Astrocyte (in vitro differentiated cells and primary cell): ENCODE measurements around the gene LAMB4. TPM values are rescaled to one million over a fixed set of nuclear protein-coding genes. Genes with fewer than 3 reads are reported as not detected.
A peak's percentile ranks its signal among the peaks of the same experiment; 100 is the strongest.

Experiments
- DNase-seq: peaks from one replicate; pipeline ENCODE4 v3.0.0-alpha.2; 2010; ENCODE audit warnings: low read depth
- FAIRE-seq: peaks from 2 replicates; lab custom pipeline; 2011; peaks lifted over from hg19 to GRCh38; lab: Jason Lieb, UNC
- H2AFZ ChIP-seq: 2 replicates; pipeline ENCODE4 v1.6.0; 2012; ENCODE audit warnings: low read depth, low read length, inconsistent platforms
- H3K27ac ChIP-seq: 2 replicates; pipeline ENCODE4 v1.5.1; 2011; ENCODE audit warnings: low read depth, low read length, inconsistent platforms
- H3K27me3 ChIP-seq: 2 replicates; pipeline ENCODE4 v1.6.0; 2011; ENCODE audit warnings: low read length, inconsistent platforms; ENCODE audit not compliant: insufficient read depth
- H3K36me3 ChIP-seq: 2 replicates; pipeline ENCODE4 v1.5.1; 2011; ENCODE audit warnings: low read length, inconsistent platforms; ENCODE audit not compliant: insufficient read depth
- H3K4me1 ChIP-seq: 2 replicates; pipeline ENCODE4 v1.5.1; 2011; ENCODE audit warnings: low read length, inconsistent platforms; ENCODE audit not compliant: insufficient read depth
- H3K4me2 ChIP-seq: 2 replicates; pipeline ENCODE4 v1.6.0; 2012; ENCODE audit warnings: low read length, inconsistent platforms
- H3K4me3 ChIP-seq: 2 replicates; pipeline ENCODE4 v1.5.1; 2011; ENCODE audit warnings: low read depth, mild to moderate bottlenecking, low read length, inconsistent platforms; ENCODE audit not compliant: insufficient read depth
- H3K79me2 ChIP-seq: 2 replicates; pipeline ENCODE4 v1.6.0; 2012; ENCODE audit warnings: mild to moderate bottlenecking, low read length, inconsistent platforms; ENCODE audit not compliant: insufficient read depth
- H3K9ac ChIP-seq: 2 replicates; pipeline ENCODE4 v1.6.0; 2012; ENCODE audit warnings: mild to moderate bottlenecking, low read length, inconsistent platforms
- H3K9me3 ChIP-seq: 2 replicates; pipeline ENCODE4 v1.5.1; 2012; ENCODE audit warnings: low read depth, mild to moderate bottlenecking, low read length, inconsistent platforms; ENCODE audit not compliant: insufficient read depth
- H4K20me1 ChIP-seq: 2 replicates; pipeline ENCODE4 v1.6.0; 2012; ENCODE audit warnings: low read length, inconsistent platforms; ENCODE audit not compliant: insufficient read depth
- H3K27ac Mint-ChIP-seq: one replicate; pipeline ENCODE4 v1.8.0; 2021; ENCODE audit warnings: mild to moderate bottlenecking, mixed read lengths; ENCODE audit not compliant: unreplicated experiment
- H3K27me3 Mint-ChIP-seq: one replicate; pipeline ENCODE4 v1.8.0; 2021; ENCODE audit warnings: low read depth, mixed read lengths; ENCODE audit not compliant: unreplicated experiment
- H3K36me3 Mint-ChIP-seq: one replicate; pipeline ENCODE4 v1.8.0; 2021; ENCODE audit warnings: low read depth, mixed read lengths; ENCODE audit not compliant: unreplicated experiment
- H3K4me1 Mint-ChIP-seq: one replicate; pipeline ENCODE4 v1.8.0; 2021; ENCODE audit warnings: low read depth, mixed read lengths; ENCODE audit not compliant: unreplicated experiment
- H3K4me3 Mint-ChIP-seq: one replicate; pipeline ENCODE4 v1.8.0; 2021; ENCODE audit warnings: mild to moderate bottlenecking, moderate library complexity, mixed read lengths; ENCODE audit not compliant: unreplicated experiment
- H3K9me3 Mint-ChIP-seq: one replicate; pipeline ENCODE4 v1.8.0; 2021; ENCODE audit warnings: mild to moderate bottlenecking, mixed read lengths; ENCODE audit not compliant: unreplicated experiment
- CTCF ChIP-seq: IDR thresholded peaks from 2 replicates; pipeline ENCODE4 v1.5.1; 2011; ENCODE audit warnings: low read depth, mild to moderate bottlenecking, inconsistent platforms, low read length, moderate library complexity; ENCODE audit not compliant: insufficient read depth
- EZH2 ChIP-seq: IDR thresholded peaks from 2 replicates; pipeline ENCODE4 v1.6.1; 2012; ENCODE audit warnings: mild to moderate bottlenecking, low read length, inconsistent platforms; ENCODE audit not compliant: insufficient read depth
- total RNA-seq: library from RNA; stranded (reverse); gene quantifications from 2 replicates; pipeline ENCODE4 v1.2.1, GENCODE V29; 2021

The LAMB4 gene
- total RNA-seq, 1 donor from 2014 or later = 0.16 TPM

GRCh38 chr7:108136191-108136688 is 6.1 kb upstream of the LAMB4 start:
- Histone ChIP-seq H3K4me2 (no peak overlapping the region), H3K4me3 (no peak overlapping the region), H3K4me1 (peaks cover 13% of the 10 kb centered on the region), H3K27me3 (no peaks in the 10 kb centered on the region), H2AFZ (no peak overlapping the region), H3K36me3 (no peaks in the 10 kb centered on the region), H3K9ac (no peak overlapping the region), H3K79me2 (no peaks in the 10 kb centered on the region), H3K9me3 (peaks cover 4% of the 10 kb centered on the region), H4K20me1 (no peaks in the 10 kb centered on the region), H3K27ac (no peak overlapping the region)
- H3K4me3 Mint-ChIP-seq = no peak overlapping the region
- no peaks in the 10 kb centered on the region for H3K9me3 Mint-ChIP-seq
- no peaks in the 10 kb centered on the region for H3K36me3 Mint-ChIP-seq
- H3K4me1 Mint-ChIP-seq = peaks cover 26% of the 10 kb centered on the region
- no peak overlapping the region for H3K27ac Mint-ChIP-seq
- peaks cover 9% of the 10 kb centered on the region for H3K27me3 Mint-ChIP-seq
- TF ChIP-seq CTCF (no peak), EZH2 (no peak)
- DNase-seq = no peak
- FAIRE-seq = no peak

- Mint-ChIP-seq H3K4me1 (peaks cover 26% of the 10 kb centered on the region), H3K36me3 (no peaks in the 10 kb centered on the region), H3K4me3 (no peak overlapping the region), H3K27me3 (peaks cover 6% of the 10 kb centered on the region), H3K27ac (no peak overlapping the region), H3K9me3 (no peaks in the 10 kb centered on the region)
- Histone ChIP-seq H3K27me3 (no peaks in the 10 kb centered on the region), H3K4me2 (no peak overlapping the region), H3K79me2 (no peaks in the 10 kb centered on the region), H2AFZ (no peak overlapping the region), H3K36me3 (no peaks in the 10 kb centered on the region), H3K27ac (no peak overlapping the region), H3K9me3 (peaks cover 4% of the 10 kb centered on the region), H3K4me3 (no peak overlapping the region), H4K20me1 (no peaks in the 10 kb centered on the region), H3K4me1 (peaks cover 13% of the 10 kb centered on the region), H3K9ac (no peak overlapping the region)
- TF ChIP-seq CTCF (no peak), EZH2 (no peak)
- DNase-seq = no peak
- no peak for FAIRE-seq
Measured at GRCh38 chr7:108135446-108136190, 5.5 kb upstream of the LAMB4 start.

- Histone ChIP-seq H2AFZ (no peak overlapping the region), H3K9ac (no peak overlapping the region), H3K9me3 (peaks cover 4% of the 10 kb centered on the region), H3K36me3 (no peaks in the 10 kb centered on the region), H4K20me1 (no peaks in the 10 kb centered on the region), H3K79me2 (no peaks in the 10 kb centered on the region), H3K27ac (no peak overlapping the region), H3K4me3 (no peak overlapping the region), H3K4me2 (no peak overlapping the region), H3K27me3 (no peaks in the 10 kb centered on the region), H3K4me1 (peaks cover 13% of the 10 kb centered on the region)
- no peak overlapping the region for H3K27ac Mint-ChIP-seq
- no peak for TF ChIP-seq CTCF
- TF ChIP-seq EZH2 = no peak
- no peaks in the 10 kb centered on the region for H3K9me3 Mint-ChIP-seq
- peaks cover 26% of the 10 kb centered on the region for H3K4me1 Mint-ChIP-seq
- no peaks in the 10 kb centered on the region for H3K36me3 Mint-ChIP-seq
- no peak for FAIRE-seq
- no peak overlapping the region for H3K4me3 Mint-ChIP-seq
- peaks cover 7% of the 10 kb centered on the region for H3K27me3 Mint-ChIP-seq
- peak; percentile 32 for DNase-seq
Measured at GRCh38 chr7:108134486-108134885, 4.3 kb upstream of the LAMB4 start.
